H9 (cell line): Measurements from ENCODE around the gene CD300A. TPM values are rescaled to one million over a fixed set of nuclear protein-coding genes. Genes with fewer than 3 reads are reported as not detected.

Experiments used
- DNase-seq: peaks from one replicate; pipeline ENCODE4 v3.0.0-alpha.2; 2017
- H2AFZ ChIP-seq: one replicate; pipeline ENCODE4 v1.6.1; 2013; ENCODE audit warnings: mild to moderate bottlenecking, low read length, control low read depth, moderate library complexity
- H2AK5ac ChIP-seq: 2 replicates; pipeline ENCODE4 v1.6.1; 2013; ENCODE audit warnings: low read length, control low read depth, mixed read lengths; ENCODE audit not compliant: insufficient read length
- H2BK120ac ChIP-seq: one replicate; pipeline ENCODE4 v1.6.1; 2013; ENCODE audit warnings: low read depth, mild to moderate bottlenecking, low read length, control low read depth, inconsistent platforms; ENCODE audit not compliant: poor library complexity, severe bottlenecking
- H2BK12ac ChIP-seq: 2 replicates; pipeline ENCODE4 v1.6.1; 2013; ENCODE audit warnings: low read length, control low read depth, mixed read lengths, low read depth; ENCODE audit not compliant: insufficient read length
- H2BK15ac ChIP-seq: 2 replicates; pipeline ENCODE4 v1.6.1; 2013; ENCODE audit warnings: low read depth, low read length, control low read depth
- H2BK20ac ChIP-seq: one replicate; pipeline ENCODE4 v1.6.1; 2013; ENCODE audit warnings: low read depth, mild to moderate bottlenecking, low read length, control low read depth, inconsistent platforms; ENCODE audit not compliant: poor library complexity, severe bottlenecking
- H2BK5ac ChIP-seq: 2 replicates; pipeline ENCODE4 v1.6.1; 2013; ENCODE audit warnings: low read length, control low read depth, mixed read lengths; ENCODE audit not compliant: insufficient read length
- H3K14ac ChIP-seq: 2 replicates; pipeline ENCODE4 v1.6.1; 2013; ENCODE audit warnings: low read length, control low read depth; ENCODE audit not compliant: insufficient read depth
- H3K18ac ChIP-seq: 2 replicates; pipeline ENCODE4 v1.6.1; 2013; ENCODE audit warnings: low read depth, mild to moderate bottlenecking, mixed read lengths, low read length, control low read depth; ENCODE audit not compliant: insufficient read length
- H3K23ac ChIP-seq: 2 replicates; pipeline ENCODE4 v1.6.1; 2013; ENCODE audit warnings: low read length, control low read depth, mixed read lengths, low read depth; ENCODE audit not compliant: insufficient read length
- H3K23me2 ChIP-seq: 2 replicates; pipeline ENCODE4 v1.6.1; 2013; ENCODE audit warnings: low read depth, mild to moderate bottlenecking, mixed read lengths, low read length, control low read depth; ENCODE audit not compliant: insufficient read length, poor library complexity, severe bottlenecking
- H3K27ac ChIP-seq: 2 replicates; pipeline ENCODE4 v1.5.1; 2013; ENCODE audit warnings: low read length, control low read depth, mixed read lengths, low read depth; ENCODE audit not compliant: insufficient read length
- H3K27me3 ChIP-seq: 2 replicates; pipeline ENCODE4 v1.6.1; 2013; ENCODE audit warnings: low read length, control low read depth, inconsistent platforms; ENCODE audit not compliant: insufficient read depth
- H3K4ac ChIP-seq: 2 replicates; pipeline ENCODE4 v1.6.1; 2013; ENCODE audit warnings: low read depth, mild to moderate bottlenecking, control low read depth, inconsistent platforms, low read length, moderate library complexity
- H3K4me1 ChIP-seq: 2 replicates; pipeline ENCODE4 v1.6.1; 2013; ENCODE audit warnings: low read length, control low read depth, inconsistent platforms; ENCODE audit not compliant: insufficient read depth
- H3K4me2 ChIP-seq: 2 replicates; pipeline ENCODE4 v1.6.1; 2013; ENCODE audit warnings: low read length, control low read depth, mixed read lengths; ENCODE audit not compliant: insufficient read length, insufficient read depth
- H3K56ac ChIP-seq: 2 replicates; pipeline ENCODE4 v1.6.1; 2013; ENCODE audit warnings: low read depth, mild to moderate bottlenecking, mixed read lengths, low read length, control low read depth; ENCODE audit not compliant: insufficient read length
- H3K79me1 ChIP-seq: 2 replicates; pipeline ENCODE4 v1.6.1; 2013; ENCODE audit warnings: low read depth, mild to moderate bottlenecking, moderate library complexity, low read length, control low read depth, inconsistent platforms; ENCODE audit not compliant: insufficient read depth, poor library complexity, severe bottlenecking
- H3K79me2 ChIP-seq: 2 replicates; pipeline ENCODE4 v1.6.1; 2013; ENCODE audit warnings: low read length, control low read depth, inconsistent platforms; ENCODE audit not compliant: insufficient read depth
- H3K9ac ChIP-seq: 2 replicates; pipeline ENCODE4 v1.6.1; 2013; ENCODE audit warnings: low read length, control low read depth, mixed read lengths; ENCODE audit not compliant: insufficient read length; ENCODE audit errors: extremely low read depth
- H3K9me3 ChIP-seq: one replicate; pipeline ENCODE4 v1.6.1; 2013; ENCODE audit warnings: low read depth, low read length, inconsistent platforms; ENCODE audit not compliant: control insufficient read depth
- H3T11ph ChIP-seq: one replicate; pipeline ENCODE4 v1.6.1; 2013; ENCODE audit warnings: mild to moderate bottlenecking, low read length, control low read depth, inconsistent platforms
- H4K20me1 ChIP-seq: one replicate; pipeline ENCODE4 v1.6.1; 2013; ENCODE audit not compliant: control insufficient read depth, insufficient read length, insufficient read depth
- H4K5ac ChIP-seq: 2 replicates; pipeline ENCODE4 v1.6.1; 2013; ENCODE audit warnings: low read depth, mild to moderate bottlenecking, mixed read lengths, low read length, control low read depth; ENCODE audit not compliant: insufficient read length
- H4K8ac ChIP-seq: replicated peaks from 2 replicates; pipeline ENCODE4 v1.6.1; 2013; ENCODE audit warnings: low read length, control low read depth, mixed read lengths, low read depth; ENCODE audit not compliant: insufficient read length
- H4K91ac ChIP-seq: 2 replicates; pipeline ENCODE4 v1.6.1; 2013; ENCODE audit warnings: low read depth, mild to moderate bottlenecking, moderate library complexity, mixed read lengths, low read length, control low read depth; ENCODE audit not compliant: insufficient read length
- H3K27ac Mint-ChIP-seq, 3 experiments: 2 replicates in 2 of 3; 3 replicates in 1 of 3; pipeline ENCODE4 v1.8.0; 2020 to 2021; ENCODE audit warnings: mixed read lengths in 3 of 3, mild to moderate bottlenecking in 1 of 3, moderate library complexity in 1 of 3
- H3K27me3 Mint-ChIP-seq: 2 replicates; pipeline ENCODE4 v1.8.0; 2021; ENCODE audit warnings: low read depth, mild to moderate bottlenecking, moderate library complexity, mixed read lengths
- H3K36me3 Mint-ChIP-seq, 3 experiments: 2 replicates in 2 of 3; 3 replicates in 1 of 3; pipeline ENCODE4 v1.8.0; 2020 to 2021; ENCODE audit warnings: low read depth in 3 of 3, mixed read lengths in 3 of 3; ENCODE audit not compliant: insufficient read depth in 1 of 3
- H3K4me1 Mint-ChIP-seq, 2 experiments: 2 replicates each; pipeline ENCODE4 v1.8.0; 2020; ENCODE audit warnings: mixed read lengths in 2 of 2
- H3K4me3 Mint-ChIP-seq, 2 experiments: 2 replicates in 1 of 2; 3 replicates in 1 of 2; pipeline ENCODE4 v1.8.0; 2020 to 2021; ENCODE audit warnings: mild to moderate bottlenecking in 2 of 2, mixed read lengths in 2 of 2, moderate library complexity in 1 of 2
- H3K9me3 Mint-ChIP-seq, 2 experiments: 2 replicates in 1 of 2; 3 replicates in 1 of 2; pipeline ENCODE4 v1.8.0; 2020; ENCODE audit warnings: mild to moderate bottlenecking in 2 of 2, mixed read lengths in 2 of 2, moderate library complexity in 1 of 2
- CTCF ChIP-seq: fragments of 200-600 bp; sonication (generic); conservative IDR thresholded peaks from 3 replicates; pipeline ENCODE4 v1.8.0; 2021; ENCODE audit warnings: antibody characterized with exemption, mild to moderate bottlenecking
- WGBS: extraction: QIAGEN DNeasy Blood & Tissue Kit; methylation state at CpG from one replicate; pipeline ENCODE4 v1.1.7; 2013; ENCODE audit warnings: missing lambda C conversion rate, low lambda C conversion rate, mixed read lengths; ENCODE audit not compliant: insufficient read length; ENCODE audit errors: extremely low coverage; 5-methylcytosine and 5-hydroxymethylcytosine counted together
- total RNA-seq: library from RNA; stranded (reverse); gene quantifications from 2 replicates; pipeline ENCODE4 v1.2.1, GENCODE V29; 2021

CD300A gene
- total RNA-seq, 1 experiment from 2014 or later = not detected

DNA sequence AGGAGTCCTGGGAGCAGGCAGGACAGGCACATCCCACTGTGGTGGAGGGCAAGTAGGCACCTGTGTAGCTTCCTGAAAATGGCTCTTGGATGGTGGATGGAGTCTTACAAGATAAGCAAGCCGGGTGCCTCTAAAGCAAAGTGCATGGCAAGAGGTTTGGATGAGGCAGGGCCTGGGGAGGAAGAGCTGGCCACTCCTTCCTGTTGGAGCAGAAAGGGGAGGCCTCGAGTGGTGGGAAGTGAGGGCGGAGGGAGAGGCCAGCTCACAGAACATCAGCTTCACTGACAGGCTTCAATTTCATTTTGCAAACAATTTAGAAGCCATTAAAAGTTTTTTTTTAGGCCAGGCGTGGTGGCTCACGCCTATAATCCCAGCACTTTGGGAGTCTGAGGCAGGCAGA, 31.0 kb downstream of the CD300A start:
- H3K4me3 Mint-ChIP-seq = no peak overlapping the region
- no peak for TF ChIP-seq CTCF
- DNase-seq = no peak
- no peak overlapping the region for H2AFZ ChIP-seq
- no peaks in the 10 kb centered on the region for H3K9me3 Mint-ChIP-seq
- no peaks in the 10 kb centered on the region for H3K36me3 Mint-ChIP-seq
- no peaks in the 10 kb centered on the region for H4K20me1 ChIP-seq
- no peak overlapping the region for H2BK12ac ChIP-seq
- peaks cover 2 to 4% of the 10 kb centered on the region in 2 experiments; a peak in 2 of 4 replicates for H3K4me1 Mint-ChIP-seq
- H3K4me2 ChIP-seq = no peak overlapping the region
- H4K91ac ChIP-seq = no peak overlapping the region
- no peak overlapping the region for H4K8ac ChIP-seq
- H4K5ac ChIP-seq = no peak overlapping the region
- H3K56ac ChIP-seq = no peak overlapping the region
- no peaks in the 10 kb centered on the region for H3K79me2 ChIP-seq
- no peak overlapping the region for H3K27ac ChIP-seq
- H2BK15ac ChIP-seq = no peak overlapping the region
- no peaks in the 10 kb centered on the region for H3K4me1 ChIP-seq
- no peak overlapping the region for H2BK5ac ChIP-seq
- no peak overlapping the region for H3T11ph ChIP-seq
- H3K23me2 ChIP-seq = no peaks in the 10 kb centered on the region
- H2BK120ac ChIP-seq = no peak overlapping the region
- H3K9ac ChIP-seq = no peak overlapping the region
- no peaks in the 10 kb centered on the region for H3K79me1 ChIP-seq
- H3K27me3 ChIP-seq = no peaks in the 10 kb centered on the region
- no peak overlapping the region for H3K27ac Mint-ChIP-seq
- no peak overlapping the region for H2BK20ac ChIP-seq
- WGBS = no CpG with 5 or more reads among the region's 5 CpGs
- H3K18ac ChIP-seq = no peak overlapping the region
- H3K27me3 Mint-ChIP-seq = peaks cover 13% of the 10 kb centered on the region
- no peak overlapping the region for H2AK5ac ChIP-seq
- H3K14ac ChIP-seq = no peak overlapping the region
- H3K4ac ChIP-seq = no peak overlapping the region
- no peak overlapping the region for H3K23ac ChIP-seq
- H3K9me3 ChIP-seq = no peaks in the 10 kb centered on the region
